ENCODE data around the gene NOS1AP. TPM values are rescaled to one million over a fixed set of nuclear protein-coding genes. Genes with fewer than 3 reads are reported as not detected.

The NOS1AP gene
- total RNA-seq, 3 donors from 2014 or later: 11.8 to 17.4 (median 14.3) TPM

DNA sequence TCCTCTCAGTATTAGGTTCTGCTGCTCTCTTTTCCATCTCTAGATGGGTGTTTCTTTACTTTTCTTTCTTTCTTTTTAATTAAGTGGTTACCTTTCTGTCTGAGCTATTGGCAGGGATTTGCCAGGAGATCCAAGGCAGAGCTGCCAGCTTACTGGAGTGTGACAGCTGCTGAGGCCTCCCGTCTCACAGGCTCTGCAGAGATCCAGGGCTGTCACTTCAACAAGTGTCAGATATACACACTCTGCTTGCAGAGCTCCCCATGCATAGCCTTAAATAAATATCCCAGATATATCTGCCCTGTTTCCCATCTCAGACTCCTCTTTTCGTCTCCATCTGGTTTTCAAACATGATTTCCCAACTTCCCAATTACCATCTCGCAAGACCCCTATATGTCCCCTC lies 124.3 kb downstream of the NOS1AP start:
- no peaks in the 10 kb centered on the region for H3K36me3 ChIP-seq (ENCODE audit: low read depth)
- TF ChIP-seq, protein P1, sequence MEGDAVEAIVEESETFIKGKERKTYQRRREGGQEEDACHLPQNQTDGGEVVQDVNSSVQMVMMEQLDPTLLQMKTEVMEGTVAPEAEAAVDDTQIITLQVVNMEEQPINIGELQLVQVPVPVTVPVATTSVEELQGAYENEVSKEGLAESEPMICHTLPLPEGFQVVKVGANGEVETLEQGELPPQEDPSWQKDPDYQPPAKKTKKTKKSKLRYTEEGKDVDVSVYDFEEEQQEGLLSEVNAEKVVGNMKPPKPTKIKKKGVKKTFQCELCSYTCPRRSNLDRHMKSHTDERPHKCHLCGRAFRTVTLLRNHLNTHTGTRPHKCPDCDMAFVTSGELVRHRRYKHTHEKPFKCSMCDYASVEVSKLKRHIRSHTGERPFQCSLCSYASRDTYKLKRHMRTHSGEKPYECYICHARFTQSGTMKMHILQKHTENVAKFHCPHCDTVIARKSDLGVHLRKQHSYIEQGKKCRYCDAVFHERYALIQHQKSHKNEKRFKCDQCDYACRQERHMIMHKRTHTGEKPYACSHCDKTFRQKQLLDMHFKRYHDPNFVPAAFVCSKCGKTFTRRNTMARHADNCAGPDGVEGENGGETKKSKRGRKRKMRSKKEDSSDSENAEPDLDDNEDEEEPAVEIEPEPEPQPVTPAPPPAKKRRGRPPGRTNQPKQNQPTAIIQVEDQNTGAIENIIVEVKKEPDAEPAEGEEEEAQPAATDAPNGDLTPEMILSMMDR (IDR thresholded peaks at IDR 0.05): no peak
- ATAC-seq (no peak), DNase-seq (no peak)
- peaks cover 18% of the 10 kb centered on the region for H3K4me1 ChIP-seq (ENCODE audit: low read depth)
- intact Hi-C loops (cut with DNase I, micrococcal nuclease): no loop called here
- no peaks in the 10 kb centered on the region for H3K9me3 ChIP-seq
- no peak overlapping the region for H3K4me3 ChIP-seq

DNA sequence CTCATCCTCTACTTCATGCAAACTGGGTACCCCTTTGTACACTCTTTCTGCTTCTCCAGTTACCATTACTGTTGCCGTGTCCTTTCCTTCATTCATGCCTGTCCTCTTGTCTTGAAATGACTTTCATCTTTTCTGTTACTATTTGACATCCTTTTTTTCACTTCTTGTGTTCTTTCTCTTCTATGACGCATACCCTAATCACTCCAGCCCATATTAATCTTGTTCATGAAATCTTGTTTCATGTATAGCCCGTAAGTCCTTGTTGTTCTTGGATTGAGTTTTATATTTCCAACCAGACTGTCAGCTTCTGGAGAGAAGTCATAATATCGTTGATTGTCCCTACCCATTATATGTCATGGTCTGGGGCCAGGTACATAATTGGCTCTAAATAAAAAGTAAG lies 126.1 kb downstream of the NOS1AP start:
- ATAC-seq: no peak
- Histone ChIP-seq H3K4me1 (ENCODE audit: low read depth) (peaks cover 18% of the 10 kb centered on the region), H3K4me3 (no peak overlapping the region), H3K36me3 (ENCODE audit: low read depth) (no peaks in the 10 kb centered on the region), H3K9me3 (no peaks in the 10 kb centered on the region)
- intact Hi-C loops (cut with DNase I, micrococcal nuclease): no loop called here
- TF ChIP-seq, protein P1 (IDR thresholded peaks at IDR 0.05): no peak
- no peak for DNase-seq

DNA sequence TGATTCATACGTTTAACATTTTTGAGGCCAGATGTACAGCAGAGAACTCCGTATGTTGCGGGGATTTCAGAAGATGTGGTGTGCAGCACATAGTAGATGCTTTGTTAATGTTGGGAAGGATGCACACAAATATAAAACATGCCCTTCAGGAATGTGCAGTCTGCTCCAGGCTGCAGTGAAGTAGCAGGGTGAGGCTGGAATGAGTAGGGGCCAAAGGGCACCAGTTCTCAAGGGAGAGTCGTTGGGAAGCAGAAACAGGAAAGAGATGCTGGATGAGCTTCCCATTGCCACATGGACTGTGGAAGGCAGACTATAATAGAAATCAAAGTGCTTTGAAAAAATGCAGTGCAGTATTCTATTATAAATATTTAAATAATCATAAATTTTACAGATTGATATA lies 126.9 kb downstream of the NOS1AP start:
- intact Hi-C loops (cut with DNase I, micrococcal nuclease): no loop called here
- peak; percentile 95 for ATAC-seq
- no peaks in the 10 kb centered on the region for H3K36me3 ChIP-seq (ENCODE audit: low read depth)
- no peak overlapping the region for H3K4me3 ChIP-seq
- TF ChIP-seq, protein P1 (IDR thresholded peaks at IDR 0.05): no peak
- no peaks in the 10 kb centered on the region for H3K9me3 ChIP-seq
- peak; percentile 50 to 66 (median 61) for DNase-seq
- peaks cover 18% of the 10 kb centered on the region for H3K4me1 ChIP-seq (ENCODE audit: low read depth)

DNA sequence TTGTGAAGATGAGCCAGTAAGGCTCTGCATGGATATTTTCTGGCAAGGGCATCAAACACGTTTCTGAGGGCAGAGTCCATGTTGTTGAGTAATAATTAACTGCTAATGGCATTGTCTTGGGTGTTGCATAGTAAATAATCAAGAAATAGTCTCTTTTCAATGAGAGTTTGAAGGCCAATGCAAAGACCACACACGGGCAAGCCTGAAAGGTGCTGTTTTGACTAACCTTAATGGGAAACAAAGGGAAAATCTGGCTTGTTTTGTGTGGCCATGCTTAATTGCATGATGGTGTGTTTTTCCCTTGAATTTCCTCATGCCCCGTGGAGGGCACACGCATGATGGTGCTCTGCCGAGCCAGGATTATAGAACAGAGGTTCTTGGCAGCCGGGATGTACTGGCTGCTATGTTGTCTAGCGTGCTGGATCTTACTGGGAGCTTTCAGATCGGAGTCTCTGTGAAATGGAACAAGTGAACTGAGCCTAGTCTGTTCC lies 127.6 kb downstream of the NOS1AP start:
- peaks cover 14% of the 10 kb centered on the region for H3K4me1 ChIP-seq (ENCODE audit: low read depth)
- ATAC-seq: no peak
- H3K9me3 ChIP-seq: no peaks in the 10 kb centered on the region
- TF ChIP-seq, protein P1 (IDR thresholded peaks at IDR 0.05): no peak
- intact Hi-C loops (cut with DNase I, micrococcal nuclease): no loop called here
- no peaks in the 10 kb centered on the region for H3K36me3 ChIP-seq (ENCODE audit: low read depth)
- DNase-seq: no peak
- no peak overlapping the region for H3K4me3 ChIP-seq

DNA sequence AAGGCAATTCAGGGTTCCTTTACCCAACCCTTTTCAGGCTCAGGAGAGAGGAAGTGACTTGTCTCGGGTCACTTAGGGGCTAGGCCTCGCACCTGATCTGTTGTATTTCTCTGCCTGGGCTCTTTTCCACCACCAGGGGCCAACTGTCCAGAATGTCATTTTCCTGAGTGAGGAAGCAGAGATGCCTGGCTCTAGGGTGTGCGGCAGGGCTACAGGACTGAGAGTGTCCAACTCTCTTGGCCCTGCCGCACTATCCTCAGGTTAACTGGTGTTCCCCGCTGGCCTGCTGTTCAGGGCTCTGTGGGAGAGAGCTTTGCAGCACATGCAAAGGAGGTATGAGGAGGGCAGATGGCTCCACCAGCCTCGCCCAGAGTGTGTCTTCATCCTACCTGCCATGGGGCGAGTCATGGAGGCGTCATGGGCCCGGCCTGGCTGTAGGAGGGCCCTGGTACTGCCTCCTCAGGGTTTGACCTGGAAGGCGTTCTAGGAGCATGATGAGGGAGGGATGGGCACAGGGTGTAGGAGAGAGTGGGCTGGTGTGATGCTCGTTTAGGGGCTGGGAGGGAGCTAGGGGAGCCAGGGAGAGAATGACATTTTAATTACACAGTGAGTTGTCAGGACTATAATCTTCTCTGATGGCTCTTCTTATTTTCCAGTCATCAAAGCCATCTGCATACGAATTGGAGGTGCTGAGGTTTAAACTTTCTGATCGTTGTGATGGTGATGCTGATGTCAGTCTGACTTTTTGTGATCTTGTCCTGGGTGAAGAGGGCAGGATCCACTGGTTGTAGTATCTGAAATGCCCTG lies 128.3 kb downstream of the NOS1AP start:
- H3K9me3 ChIP-seq: no peaks in the 10 kb centered on the region
- ATAC-seq: peak; percentile 43
- intact Hi-C loops (cut with DNase I, micrococcal nuclease): no loop called here
- TF ChIP-seq, protein P1 (IDR thresholded peaks at IDR 0.05): no peak
- DNase-seq: no peak
- no peak overlapping the region for H3K4me3 ChIP-seq
- H3K4me1 ChIP-seq (ENCODE audit: low read depth): peaks cover 12% of the 10 kb centered on the region
- no peaks in the 10 kb centered on the region for H3K36me3 ChIP-seq (ENCODE audit: low read depth)

All from mucosa of descending colon (tissue), 3 donors.